Subcutaneous abdominal adipose tissue (tissue), 5 donors: ENCODE data around the gene CP.
"Not testable (repeated sequence)": the region's sequence is repeated elsewhere in the genome, so short reads cannot be mapped to it uniquely, and the experiment has no call there.

Experiments
- H3K27ac ChIP-seq: one replicate; pipeline ENCODE4 v1.7.0; 2013; ENCODE audit warnings: low read depth, mild to moderate bottlenecking, inconsistent platforms, low read length, moderate library complexity
- H3K27me3 ChIP-seq, 5 donors: one replicate each; pipeline ENCODE4 v1.7.0; 2013; ENCODE audit warnings: low read length in 5 of 5, inconsistent platforms in 1 of 5; ENCODE audit not compliant: control insufficient read depth in 5 of 5, insufficient read depth in 4 of 5
- H3K36me3 ChIP-seq, 5 donors: one replicate each; pipeline ENCODE4 v1.7.0; 2013; ENCODE audit warnings: low read length in 5 of 5; ENCODE audit not compliant: control insufficient read depth in 5 of 5, insufficient read depth in 5 of 5
- H3K4me1 ChIP-seq, 5 donors: one replicate each; pipeline ENCODE4 v1.7.0; 2013; ENCODE audit warnings: low read length in 5 of 5, mild to moderate bottlenecking in 3 of 5, moderate library complexity in 1 of 5; ENCODE audit not compliant: control insufficient read depth in 5 of 5, insufficient read depth in 5 of 5
- H3K4me3 ChIP-seq, 5 donors: one replicate each; pipeline ENCODE4 v1.7.0; 2013; ENCODE audit warnings: low read length in 5 of 5, low read depth in 1 of 5
- H3K9ac ChIP-seq, 5 donors: one replicate each; pipeline ENCODE4 v1.7.0; 2013; ENCODE audit warnings: low read length in 5 of 5, mild to moderate bottlenecking in 4 of 5, moderate library complexity in 3 of 5
- H3K9me3 ChIP-seq, 5 donors: one replicate each; pipeline ENCODE4 v1.7.0; 2013; ENCODE audit warnings: low read length in 5 of 5; ENCODE audit not compliant: control insufficient read depth in 5 of 5
- donor health status: healthy.
- donor health status: healthy.
- donor health status: healthy.
- donor health status: healthy.
- donor health status: healthy.

Gene CP

GRCh38 chr3:149231871-149232270, 10.2 kb upstream of the CP start:
- no peak overlapping the region for H3K9ac ChIP-seq
- no peaks in the 10 kb centered on the region for H3K36me3 ChIP-seq
- peaks cover 0 to 5% (median 0%) of the 10 kb centered on the region in 5 donors for H3K4me1 ChIP-seq
- no peaks in the 10 kb centered on the region for H3K27me3 ChIP-seq
- H3K4me3 ChIP-seq, result no peak overlapping the region
- H3K9me3 ChIP-seq, result peaks cover 0 to 5% (median 3%) of the 10 kb centered on the region in 5 donors
- H3K27ac ChIP-seq, result no peak overlapping the region

- H3K4me3 ChIP-seq, result no peak overlapping the region
- H3K9ac ChIP-seq, result no peak overlapping the region
- peaks cover 0 to 5% (median 3%) of the 10 kb centered on the region in 5 donors for H3K9me3 ChIP-seq
- no peak overlapping the region for H3K27ac ChIP-seq
- no peaks in the 10 kb centered on the region for H3K36me3 ChIP-seq
- no peaks in the 10 kb centered on the region for H3K27me3 ChIP-seq
- H3K4me1 ChIP-seq, result peaks cover 3 to 11% (median 8%) of the 10 kb centered on the region in 5 donors
These were observed 6.1 kb upstream of the CP start for GRCh38 chr3:149227591-149228268.

GRCh38 chr3:149226776-149227175, 5.1 kb upstream of the CP start:
- H3K9me3 ChIP-seq, result peaks cover 0 to 5% (median 3%) of the 10 kb centered on the region in 5 donors
- peaks cover 3 to 11% (median 8%) of the 10 kb centered on the region in 5 donors for H3K4me1 ChIP-seq
- no peak overlapping the region for H3K9ac ChIP-seq
- H3K27me3 ChIP-seq, result no peaks in the 10 kb centered on the region
- H3K36me3 ChIP-seq, result no peaks in the 10 kb centered on the region
- no peak overlapping the region for H3K27ac ChIP-seq
- no peak overlapping the region for H3K4me3 ChIP-seq

GRCh38 chr3:149224736-149225594, 3.3 kb upstream of the CP start:
- Histone ChIP-seq H3K4me1 (peaks cover 3 to 11% (median 8%) of the 10 kb centered on the region in 5 donors), H3K4me3 (peak overlapping the region; percentile 48 to 61 (median 56)), H3K9me3 (peaks cover 0 to 5% (median 3%) of the 10 kb centered on the region in 5 donors), H3K36me3 (no peaks in the 10 kb centered on the region), H3K27ac (peak overlapping the region; percentile 67), H3K9ac (peak overlapping the region; percentile 10 to 65 (median 29)), H3K27me3 (no peaks in the 10 kb centered on the region)

- Histone ChIP-seq H3K36me3 (no peaks in the 10 kb centered on the region), H3K4me1 (peaks cover 3 to 11% (median 8%) of the 10 kb centered on the region in 5 donors), H3K4me3 (no peak overlapping the region), H3K9ac (no peak overlapping the region), H3K27me3 (no peaks in the 10 kb centered on the region), H3K27ac (no peak overlapping the region), H3K9me3 (peaks cover 0 to 5% (median 3%) of the 10 kb centered on the region in 5 donors)
These were observed 1.8 kb upstream of the CP start for GRCh38 chr3:149223461-149223820.

- H3K9me3 ChIP-seq, H3K9ac ChIP-seq, H3K27ac ChIP-seq, H3K4me3 ChIP-seq, H3K36me3 ChIP-seq, H3K27me3 ChIP-seq: not testable (repeated sequence)
- peaks cover 0 to 21% (median 1%) of the 10 kb centered on the region in 5 donors for H3K4me1 ChIP-seq
These were observed 2.1 kb downstream of the CP start for GRCh38 chr3:149219380-149220121.

GRCh38 chr3:149217347-149217746, 4.3 kb downstream of the CP start:
- H3K9me3 ChIP-seq, result no peaks in the 10 kb centered on the region

GRCh38 chr3:149216193-149216869, 5.3 kb downstream of the CP start:
- Histone ChIP-seq H3K4me1 (peaks cover 0 to 22% (median 1%) of the 10 kb centered on the region in 5 donors), H3K27me3 (no peaks in the 10 kb centered on the region)

More at GRCh38 chr3:149217347-149217746, 4.3 kb downstream of the CP start:
- Histone ChIP-seq H3K4me3 (no peak overlapping the region), H3K27me3 (no peaks in the 10 kb centered on the region), H3K27ac (no peak overlapping the region), H3K36me3 (no peaks in the 10 kb centered on the region), H3K4me1 (peaks cover 0 to 22% (median 1%) of the 10 kb centered on the region in 5 donors), H3K9ac (no peak overlapping the region)

GRCh38 chr3:149215515-149215914, 6.1 kb downstream of the CP start:
- H3K4me3 ChIP-seq, result no peak overlapping the region
- no peak overlapping the region for H3K9ac ChIP-seq
- H3K27ac ChIP-seq, result peak overlapping the region; percentile 26
- no peaks in the 10 kb centered on the region for H3K27me3 ChIP-seq
- no peaks in the 10 kb centered on the region for H3K9me3 ChIP-seq
- peaks cover 0 to 22% (median 1%) of the 10 kb centered on the region in 5 donors for H3K4me1 ChIP-seq
- no peaks in the 10 kb centered on the region for H3K36me3 ChIP-seq

More at GRCh38 chr3:149216193-149216869, 5.3 kb downstream of the CP start:
- Histone ChIP-seq H3K27ac (peak overlapping the region; percentile 26), H3K36me3 (no peaks in the 10 kb centered on the region), H3K4me3 (no peak overlapping the region), H3K9ac (no peak overlapping the region), H3K9me3 (no peaks in the 10 kb centered on the region)
